ENCODE measurements around the gene KL. TPM values are rescaled to one million over a fixed set of nuclear protein-coding genes. Genes with fewer than 3 reads are reported as not detected.

KL gene
- total RNA-seq, 2 experiments from 2014 or later: not detected

DNA sequence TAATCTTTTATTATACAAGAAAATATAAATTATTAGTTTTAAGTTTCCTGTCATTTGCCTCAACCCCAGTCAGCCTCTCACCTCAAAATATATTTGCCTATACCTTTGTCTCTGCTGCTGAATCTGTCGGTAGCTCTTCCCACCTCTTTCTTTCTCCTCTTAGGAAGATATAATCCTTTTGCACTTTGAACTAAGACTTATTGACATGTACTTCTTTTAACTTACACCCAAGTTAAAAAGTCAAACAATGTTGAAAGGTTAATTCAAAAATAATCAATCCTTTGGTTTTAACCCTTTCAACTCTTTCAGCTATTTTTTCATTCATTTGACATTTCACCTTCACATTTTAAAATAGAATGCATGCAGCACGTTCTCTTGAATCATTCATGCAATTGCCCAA is 9.0 kb upstream of the KL start:
- H3K36me3 ChIP-seq (ENCODE audit: insufficient read depth, low read length): no peaks in the 10 kb centered on the region
- Mint-ChIP-seq H3K27me3 (peaks cover 36% of the 10 kb centered on the region), H3K27ac (no peak overlapping the region), H3K4me3 (no peak overlapping the region), H3K9me3 (peaks cover 7% of the 10 kb centered on the region), H3K4me1 (ENCODE audit: low read depth) (no peaks in the 10 kb centered on the region), H3K36me3 (ENCODE audit: low read depth) (no peaks in the 10 kb centered on the region)
- intact Hi-C loops (cut with DNase I, micrococcal nuclease): no loop called here
- peaks cover 2 to 15% of the 10 kb centered on the region in 2 experiments for H3K27me3 ChIP-seq (ENCODE audit: control insufficient read depth in 1 of 2, insufficient read depth in 2 of 2, low read length in 2 of 2)
- no peaks in the 10 kb centered on the region for H3K4me1 ChIP-seq (ENCODE audit: insufficient read depth, low read length)
- TF ChIP-seq, protein P1, sequence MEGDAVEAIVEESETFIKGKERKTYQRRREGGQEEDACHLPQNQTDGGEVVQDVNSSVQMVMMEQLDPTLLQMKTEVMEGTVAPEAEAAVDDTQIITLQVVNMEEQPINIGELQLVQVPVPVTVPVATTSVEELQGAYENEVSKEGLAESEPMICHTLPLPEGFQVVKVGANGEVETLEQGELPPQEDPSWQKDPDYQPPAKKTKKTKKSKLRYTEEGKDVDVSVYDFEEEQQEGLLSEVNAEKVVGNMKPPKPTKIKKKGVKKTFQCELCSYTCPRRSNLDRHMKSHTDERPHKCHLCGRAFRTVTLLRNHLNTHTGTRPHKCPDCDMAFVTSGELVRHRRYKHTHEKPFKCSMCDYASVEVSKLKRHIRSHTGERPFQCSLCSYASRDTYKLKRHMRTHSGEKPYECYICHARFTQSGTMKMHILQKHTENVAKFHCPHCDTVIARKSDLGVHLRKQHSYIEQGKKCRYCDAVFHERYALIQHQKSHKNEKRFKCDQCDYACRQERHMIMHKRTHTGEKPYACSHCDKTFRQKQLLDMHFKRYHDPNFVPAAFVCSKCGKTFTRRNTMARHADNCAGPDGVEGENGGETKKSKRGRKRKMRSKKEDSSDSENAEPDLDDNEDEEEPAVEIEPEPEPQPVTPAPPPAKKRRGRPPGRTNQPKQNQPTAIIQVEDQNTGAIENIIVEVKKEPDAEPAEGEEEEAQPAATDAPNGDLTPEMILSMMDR (IDR thresholded peaks at IDR 0.05): no peak
- H3K9me3 ChIP-seq (ENCODE audit: control insufficient read depth in 1 of 2, insufficient read depth in 1 of 2, low read length in 2 of 2): peaks cover 0 to 16% of the 10 kb centered on the region in 2 experiments
- no peak for DNase-seq
- ChIA-PET POLR2A (no interaction called here), CTCF (no interaction called here)
- H3K4me3 ChIP-seq (ENCODE audit: low read length): no peak overlapping the region
- ATAC-seq (ENCODE audit: poor library complexity): no peak
- no peak overlapping the region for H3K27ac ChIP-seq (ENCODE audit: low read depth in 1 of 2, low read length in 2 of 2)

DNA sequence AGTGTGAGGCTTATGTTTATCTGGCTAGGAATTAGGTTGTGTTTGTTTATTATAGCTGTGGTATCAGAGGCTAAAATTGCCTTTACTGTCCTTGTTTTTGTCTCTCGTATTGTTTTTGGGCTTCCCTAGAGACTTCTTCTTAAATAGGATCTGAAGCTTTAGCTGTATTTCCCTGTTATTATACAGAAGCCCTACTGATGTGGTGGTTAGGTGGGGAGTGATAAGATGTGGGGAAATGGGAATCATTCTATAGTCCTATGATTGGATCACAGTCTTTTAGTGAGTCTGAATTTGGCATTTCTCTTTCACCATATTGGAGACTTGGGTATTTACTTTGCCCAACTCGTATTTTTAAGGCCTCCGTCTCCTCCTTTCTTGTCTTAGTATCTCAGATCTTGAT is 8.3 kb upstream of the KL start:
- intact Hi-C loops (cut with DNase I, micrococcal nuclease): no loop called here
- no peak overlapping the region for H3K27ac ChIP-seq (ENCODE audit: low read depth in 1 of 2, low read length in 2 of 2)
- no peak overlapping the region for H3K27ac Mint-ChIP-seq
- peaks cover 0 to 16% of the 10 kb centered on the region in 2 experiments for H3K9me3 ChIP-seq (ENCODE audit: control insufficient read depth in 1 of 2, insufficient read depth in 1 of 2, low read length in 2 of 2)
- ChIA-PET CTCF (no interaction called here), POLR2A (no interaction called here)
- H3K36me3 Mint-ChIP-seq (ENCODE audit: low read depth): no peaks in the 10 kb centered on the region
- H3K27me3 ChIP-seq (ENCODE audit: control insufficient read depth in 1 of 2, insufficient read depth in 2 of 2, low read length in 2 of 2): peaks cover 4 to 16% of the 10 kb centered on the region in 2 experiments
- ATAC-seq (ENCODE audit: poor library complexity): no peak
- no peak overlapping the region for H3K4me3 Mint-ChIP-seq
- H3K4me1 ChIP-seq (ENCODE audit: insufficient read depth, low read length): no peaks in the 10 kb centered on the region
- H3K4me3 ChIP-seq (ENCODE audit: low read length): no peak overlapping the region
- DNase-seq: no peak
- H3K36me3 ChIP-seq (ENCODE audit: insufficient read depth, low read length): no peaks in the 10 kb centered on the region
- peaks cover 41% of the 10 kb centered on the region for H3K27me3 Mint-ChIP-seq
- no peaks in the 10 kb centered on the region for H3K4me1 Mint-ChIP-seq (ENCODE audit: low read depth)
- TF ChIP-seq, protein P1 (IDR thresholded peaks at IDR 0.05): no peak
- peaks cover 7% of the 10 kb centered on the region for H3K9me3 Mint-ChIP-seq

DNA sequence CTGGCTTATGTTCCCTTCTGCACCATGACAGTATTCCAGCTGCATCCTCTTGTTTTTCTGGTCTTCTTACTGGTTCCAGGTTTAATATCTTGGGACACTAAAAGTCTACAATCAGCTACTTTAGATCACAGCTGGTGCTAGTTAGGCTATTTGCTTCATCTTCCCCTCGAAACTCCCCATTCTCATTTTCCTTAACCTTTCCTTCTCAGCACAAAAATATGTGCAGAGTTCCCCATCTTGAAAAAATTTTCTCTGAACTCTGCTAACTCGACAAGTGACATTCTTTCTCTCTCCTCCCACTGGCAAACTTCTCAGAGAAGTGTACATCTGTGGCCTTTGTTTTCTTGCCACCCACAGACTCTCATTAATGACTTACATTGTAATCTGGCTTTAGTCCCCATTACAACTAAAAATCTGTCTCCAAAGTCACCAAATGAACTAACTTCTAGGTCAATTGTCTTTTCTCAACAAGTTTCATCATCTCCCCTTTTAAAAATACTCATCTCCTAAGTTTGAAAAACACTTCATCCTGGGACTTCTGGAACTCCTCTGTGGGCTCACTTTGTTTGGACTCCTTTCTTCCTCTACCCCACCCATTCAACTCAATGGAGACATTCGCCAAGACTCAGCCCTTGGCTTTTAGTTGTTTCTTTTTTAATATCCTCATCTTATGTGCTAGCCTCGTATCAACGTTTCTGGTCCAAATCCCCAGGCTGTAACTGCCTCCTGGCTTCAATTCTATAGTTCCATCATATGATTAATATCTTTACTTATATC is 7.1 kb upstream of the KL start:
- CTCF ChIA-PET: no interaction called here
- Histone ChIP-seq H3K4me3 (ENCODE audit: low read length) (no peak overlapping the region), H3K36me3 (ENCODE audit: insufficient read depth, low read length) (no peaks in the 10 kb centered on the region), H3K9me3 (ENCODE audit: control insufficient read depth in 1 of 2, insufficient read depth in 1 of 2, low read length in 2 of 2) (peaks cover 0 to 16% of the 10 kb centered on the region in 2 experiments), H3K27me3 (ENCODE audit: control insufficient read depth in 1 of 2, insufficient read depth in 2 of 2, low read length in 2 of 2) (peaks cover 6 to 27% of the 10 kb centered on the region in 2 experiments), H3K27ac (ENCODE audit: low read depth in 1 of 2, low read length in 2 of 2) (no peak overlapping the region), H3K4me1 (ENCODE audit: insufficient read depth, low read length) (no peaks in the 10 kb centered on the region)
- peaks cover 7% of the 10 kb centered on the region for H3K9me3 Mint-ChIP-seq
- H3K4me3 Mint-ChIP-seq: no peak overlapping the region
- no peak for DNase-seq
- peaks cover 48% of the 10 kb centered on the region for H3K27me3 Mint-ChIP-seq
- H3K36me3 Mint-ChIP-seq (ENCODE audit: low read depth): no peaks in the 10 kb centered on the region
- intact Hi-C loops (cut with DNase I, micrococcal nuclease): no loop called here
- POLR2A ChIA-PET: no interaction called here
- no peak for ATAC-seq (ENCODE audit: poor library complexity)
- H3K4me1 Mint-ChIP-seq (ENCODE audit: low read depth): no peaks in the 10 kb centered on the region
- H3K27ac Mint-ChIP-seq: no peak overlapping the region
- TF ChIP-seq, protein P1 (IDR thresholded peaks at IDR 0.05): no peak
